Karpas-422 (cell line): ENCODE measurements around the gene CAMK1G. TPM values are rescaled to one million over a fixed set of nuclear protein-coding genes. Genes with fewer than 3 reads are reported as not detected.

Source experiments
- DNase-seq: peaks from one replicate; pipeline ENCODE4 v3.0.0-alpha.2; 2015
- H2AFZ ChIP-seq: fragments of 200-600 bp; sonication (generic); 2 replicates; pipeline ENCODE4 v1.6.1; 2014; ENCODE audit warnings: antibody characterized with exemption, low read length, mixed read lengths
- H3K27ac ChIP-seq: fragments of 200-600 bp; sonication (generic); 2 replicates; pipeline ENCODE4 v1.5.1; 2014; ENCODE audit warnings: mild to moderate bottlenecking, low read length, moderate library complexity
- H3K27me3 ChIP-seq: fragments of 200-600 bp; sonication (generic); 2 replicates; pipeline ENCODE4 v1.6.1; 2014; ENCODE audit warnings: low read length, mixed read lengths
- H3K36me3 ChIP-seq: fragments of 200-600 bp; sonication (generic); 2 replicates; pipeline ENCODE4 v1.6.1; 2014; ENCODE audit warnings: low read length, mixed read lengths; ENCODE audit not compliant: insufficient read depth
- H3K4me1 ChIP-seq: fragments of 200-600 bp; sonication (generic); 2 replicates; pipeline ENCODE4 v1.6.1; 2014; ENCODE audit warnings: mild to moderate bottlenecking, low read length, mixed read lengths
- H3K4me2 ChIP-seq: fragments of 200-600 bp; sonication (generic); 2 replicates; pipeline ENCODE4 v1.6.1; 2014; ENCODE audit warnings: low read length, low read depth, mild to moderate bottlenecking; ENCODE audit not compliant: poor library complexity, severe bottlenecking
- H3K4me3 ChIP-seq: fragments of 200-600 bp; sonication (generic); 2 replicates; pipeline ENCODE4 v1.5.1; 2014; ENCODE audit warnings: mild to moderate bottlenecking, antibody characterized with exemption, low read length, mixed read lengths
- H3K79me2 ChIP-seq: fragments of 200-600 bp; sonication (generic); 2 replicates; pipeline ENCODE4 v1.6.1; 2014; ENCODE audit warnings: mild to moderate bottlenecking, low read length, mixed read lengths
- H3K9ac ChIP-seq: fragments of 200-600 bp; sonication (generic); 2 replicates; pipeline ENCODE4 v1.6.0; 2014; ENCODE audit warnings: low read length
- H3K9me2 ChIP-seq: fragments of 200-600 bp; sonication (generic), shearing (Covaris generic); replicated peaks from 2 replicates; pipeline ENCODE4 v1.6.0; 2014; ENCODE audit warnings: mild to moderate bottlenecking, low read length, moderate library complexity; ENCODE audit not compliant: insufficient read depth
- H3K9me3 ChIP-seq: fragments of 300-700, 200-600 bp; sonication (generic); 2 replicates; pipeline ENCODE4 v1.6.1; 2014; ENCODE audit warnings: low read length, mixed read lengths
- H4K20me1 ChIP-seq: fragments of 200-600 bp; sonication (generic); 2 replicates; pipeline ENCODE4 v1.6.1; 2014; ENCODE audit warnings: mild to moderate bottlenecking, antibody characterized with exemption, low read length, low read depth; ENCODE audit not compliant: insufficient read depth
- total RNA-seq: library from RNA; depleted of rRNA; stranded (reverse); fragments of >200 nt; shearing (Covaris generic); gene quantifications from 2 replicates; pipeline ENCODE4 v1.2.3, GENCODE V29; 2014; ENCODE audit warnings: low replicate concordance

CAMK1G gene
- total RNA-seq, 1 experiment from 2014 or later, result not detected

DNA sequence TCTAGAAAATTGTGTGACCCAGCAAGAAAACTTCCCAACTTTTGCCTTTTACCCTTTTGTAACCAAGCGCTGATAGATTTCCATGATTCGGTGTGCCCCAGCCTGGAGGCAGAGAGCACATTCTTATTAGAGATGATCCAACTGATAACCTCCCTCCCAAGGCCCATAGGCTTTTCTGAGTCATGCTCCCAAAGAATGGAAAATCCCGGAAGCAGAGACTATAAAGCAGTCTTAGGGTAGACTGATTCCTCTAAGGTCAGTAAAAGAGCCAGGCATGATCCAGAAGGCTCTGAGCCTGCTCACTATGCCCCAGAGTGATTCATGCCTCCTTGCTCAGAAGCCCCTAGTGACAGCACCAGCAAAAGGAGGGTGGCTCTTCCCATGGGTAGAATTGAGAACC is 4.3 kb downstream of the CAMK1G start:
- no peaks in the 10 kb centered on the region for H3K36me3 ChIP-seq
- no peak overlapping the region for H3K9ac ChIP-seq
- no peak overlapping the region for H3K27ac ChIP-seq
- H2AFZ ChIP-seq, result no peak overlapping the region
- H3K4me3 ChIP-seq, result no peak overlapping the region
- H3K27me3 ChIP-seq, result no peaks in the 10 kb centered on the region
- H3K9me2 ChIP-seq, result no peaks in the 10 kb centered on the region
- no peaks in the 10 kb centered on the region for H3K79me2 ChIP-seq
- no peak for DNase-seq
- H3K4me2 ChIP-seq, result no peak overlapping the region
- H3K4me1 ChIP-seq, result no peaks in the 10 kb centered on the region
- no peaks in the 10 kb centered on the region for H3K9me3 ChIP-seq
- no peaks in the 10 kb centered on the region for H4K20me1 ChIP-seq

DNA sequence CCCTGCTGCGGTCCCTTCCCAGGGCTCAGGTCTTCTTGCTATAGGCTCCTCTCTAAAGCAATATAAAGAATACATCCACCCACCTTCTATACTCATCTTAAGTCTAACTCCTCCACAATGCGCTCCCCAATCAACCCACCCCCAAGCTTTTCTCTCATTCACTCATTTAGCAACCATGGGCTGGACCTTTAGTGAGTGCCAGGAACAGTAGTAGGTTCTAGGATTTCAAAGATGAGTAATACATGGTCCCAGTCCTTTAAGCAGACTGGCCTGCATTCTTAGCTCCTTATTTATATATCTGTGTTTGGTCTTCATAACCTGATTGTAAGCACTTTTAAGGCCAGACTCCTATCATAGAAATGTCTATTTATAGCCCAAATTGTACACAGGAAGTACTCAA is 5.9 kb downstream of the CAMK1G start:
- Histone ChIP-seq H3K9me3 (no peaks in the 10 kb centered on the region), H3K4me3 (no peak overlapping the region), H3K4me2 (no peak overlapping the region), H2AFZ (no peak overlapping the region), H3K36me3 (no peaks in the 10 kb centered on the region), H3K27me3 (no peaks in the 10 kb centered on the region), H3K27ac (no peak overlapping the region), H4K20me1 (no peaks in the 10 kb centered on the region), H3K9ac (no peak overlapping the region), H3K9me2 (no peaks in the 10 kb centered on the region), H3K79me2 (no peaks in the 10 kb centered on the region), H3K4me1 (no peaks in the 10 kb centered on the region)
- no peak for DNase-seq

DNA sequence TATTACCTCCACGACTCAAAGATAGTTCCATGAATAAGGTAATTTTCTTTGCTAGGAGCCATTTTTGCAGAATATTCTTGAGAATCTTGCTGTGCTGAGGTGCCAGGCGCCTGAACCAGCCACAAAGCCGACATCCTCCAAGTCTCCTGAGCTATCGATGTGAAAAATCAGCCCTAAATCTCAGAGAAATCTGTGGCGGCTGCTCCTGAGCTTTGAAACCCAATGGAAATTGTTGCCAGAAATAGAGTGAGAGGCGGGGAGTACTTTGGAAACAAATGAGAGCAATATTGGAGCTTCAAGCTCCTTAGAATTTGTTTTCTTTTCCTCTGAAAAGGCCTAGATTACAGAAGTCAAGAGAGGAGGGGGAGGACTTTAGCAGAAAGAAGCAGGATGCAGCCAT is 6.3 kb downstream of the CAMK1G start:
- Histone ChIP-seq H2AFZ (no peak overlapping the region), H3K4me3 (no peak overlapping the region), H3K27me3 (no peaks in the 10 kb centered on the region), H3K4me2 (no peak overlapping the region), H3K27ac (no peak overlapping the region), H3K4me1 (no peaks in the 10 kb centered on the region), H3K9ac (no peak overlapping the region), H3K9me2 (no peaks in the 10 kb centered on the region), H4K20me1 (no peaks in the 10 kb centered on the region), H3K79me2 (no peaks in the 10 kb centered on the region), H3K36me3 (no peaks in the 10 kb centered on the region), H3K9me3 (no peaks in the 10 kb centered on the region)
- DNase-seq, result no peak

DNA sequence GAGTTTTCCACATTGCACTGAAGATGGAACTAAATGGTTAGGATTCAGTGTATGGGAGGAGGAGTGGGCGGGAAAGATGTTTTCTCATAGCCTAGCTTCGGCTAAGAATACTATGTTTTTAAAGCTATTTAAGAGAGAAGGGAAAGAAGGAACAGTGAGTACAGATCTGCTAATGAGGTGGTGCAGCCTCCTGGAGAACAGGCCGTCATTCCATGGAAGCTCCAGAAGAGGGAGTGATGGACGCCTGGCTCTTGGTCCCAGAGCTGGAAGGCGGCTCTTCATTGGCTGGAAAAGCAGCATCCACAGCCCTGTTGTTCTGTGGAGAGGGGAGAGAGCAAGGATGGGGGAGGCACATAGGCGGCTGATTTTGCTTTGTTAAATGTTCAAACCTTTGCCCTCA is 6.9 kb downstream of the CAMK1G start:
- H3K9ac ChIP-seq, result no peak overlapping the region
- H3K27me3 ChIP-seq, result no peaks in the 10 kb centered on the region
- H3K4me3 ChIP-seq, result no peak overlapping the region
- no peak overlapping the region for H3K27ac ChIP-seq
- H3K9me3 ChIP-seq, result no peaks in the 10 kb centered on the region
- DNase-seq, result no peak
- no peaks in the 10 kb centered on the region for H3K9me2 ChIP-seq
- H2AFZ ChIP-seq, result no peak overlapping the region
- no peaks in the 10 kb centered on the region for H3K4me1 ChIP-seq
- no peaks in the 10 kb centered on the region for H3K36me3 ChIP-seq
- H4K20me1 ChIP-seq, result no peaks in the 10 kb centered on the region
- H3K79me2 ChIP-seq, result no peaks in the 10 kb centered on the region
- no peak overlapping the region for H3K4me2 ChIP-seq

DNA sequence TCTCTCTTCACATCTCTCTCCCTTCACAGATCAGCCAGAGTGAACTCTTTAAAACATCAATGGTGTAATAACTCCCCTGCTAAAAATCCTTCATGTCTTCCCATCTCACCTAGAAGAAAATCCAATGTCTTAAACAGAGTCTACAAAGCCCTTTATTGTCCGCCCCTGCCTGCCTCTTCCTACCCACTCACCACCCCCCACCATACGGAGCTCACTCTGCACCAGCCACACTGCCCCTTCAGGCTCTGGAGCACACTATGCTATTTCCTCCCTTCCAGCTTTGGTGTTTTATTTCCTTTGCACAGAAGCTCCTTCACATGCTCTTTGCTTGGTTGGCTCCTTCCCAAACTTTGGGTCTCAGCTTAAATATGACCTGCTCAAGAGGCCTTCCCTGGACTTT is 10.2 kb downstream of the CAMK1G start:
- H3K9me3 ChIP-seq, result no peaks in the 10 kb centered on the region
- no peaks in the 10 kb centered on the region for H3K9me2 ChIP-seq
- no peaks in the 10 kb centered on the region for H4K20me1 ChIP-seq
- no peak overlapping the region for H3K4me2 ChIP-seq
- no peaks in the 10 kb centered on the region for H3K4me1 ChIP-seq
- H3K79me2 ChIP-seq, result no peaks in the 10 kb centered on the region
- H3K4me3 ChIP-seq, result no peak overlapping the region
- H2AFZ ChIP-seq, result no peak overlapping the region
- no peak overlapping the region for H3K9ac ChIP-seq
- no peak overlapping the region for H3K27ac ChIP-seq
- no peak for DNase-seq
- H3K36me3 ChIP-seq, result no peaks in the 10 kb centered on the region
- no peaks in the 10 kb centered on the region for H3K27me3 ChIP-seq

DNA sequence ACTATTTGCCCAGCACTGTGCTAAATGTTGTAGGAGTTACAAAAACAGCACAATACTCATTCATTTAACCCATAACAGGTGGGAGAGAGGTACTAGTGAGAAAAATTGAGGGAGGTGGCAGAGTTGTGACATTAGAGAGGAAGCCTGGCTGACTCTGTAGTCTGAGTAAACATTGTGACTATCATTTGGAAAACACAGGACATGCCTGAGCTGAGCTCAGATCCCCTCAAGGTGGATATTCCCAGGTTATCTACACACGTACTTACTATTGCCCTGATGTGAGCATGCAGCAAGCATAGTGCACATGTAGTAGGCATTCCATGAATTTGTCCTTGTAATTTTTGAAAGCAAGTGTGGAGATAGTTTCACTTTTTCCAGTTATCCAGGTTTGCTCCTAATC is 10.9 kb downstream of the CAMK1G start:
- Histone ChIP-seq H3K9me2 (no peaks in the 10 kb centered on the region), H3K4me1 (no peaks in the 10 kb centered on the region)

DNA sequence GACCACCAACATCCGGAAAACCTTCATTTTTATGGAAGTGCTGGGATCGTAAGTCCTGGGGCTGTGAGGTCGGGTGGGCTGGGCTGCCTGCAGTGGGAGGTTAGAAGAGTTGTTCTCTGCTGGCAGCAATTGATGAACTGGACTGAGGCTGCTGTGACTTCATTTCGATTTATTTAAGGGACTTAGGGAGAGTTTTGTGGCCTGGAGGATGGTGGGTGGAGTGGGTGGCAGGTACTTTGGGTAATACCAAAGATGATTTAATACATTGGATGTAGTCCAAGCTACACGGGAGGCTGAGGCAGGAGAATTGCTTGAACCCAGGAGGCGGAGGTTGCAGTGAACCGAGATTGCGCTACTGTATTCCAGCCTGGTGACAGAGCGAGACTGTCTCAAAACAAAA is 11.5 kb downstream of the CAMK1G start:
- Histone ChIP-seq H3K9ac (no peak overlapping the region), H3K79me2 (no peaks in the 10 kb centered on the region), H3K4me3 (no peak overlapping the region), H3K4me2 (no peak overlapping the region), H3K9me2 (no peaks in the 10 kb centered on the region), H3K27me3 (no peaks in the 10 kb centered on the region), H3K36me3 (no peaks in the 10 kb centered on the region), H4K20me1 (no peaks in the 10 kb centered on the region), H2AFZ (no peak overlapping the region), H3K9me3 (no peaks in the 10 kb centered on the region), H3K27ac (no peak overlapping the region), H3K4me1 (no peaks in the 10 kb centered on the region)
- no peak for DNase-seq

More for the DNA sequence above, 10.9 kb downstream of the CAMK1G start:
- no peak for DNase-seq
- Histone ChIP-seq H3K9ac (no peak overlapping the region), H3K36me3 (no peaks in the 10 kb centered on the region), H3K4me2 (no peak overlapping the region), H4K20me1 (no peaks in the 10 kb centered on the region), H2AFZ (no peak overlapping the region), H3K27me3 (no peaks in the 10 kb centered on the region), H3K79me2 (no peaks in the 10 kb centered on the region), H3K4me3 (no peak overlapping the region), H3K27ac (no peak overlapping the region), H3K9me3 (no peaks in the 10 kb centered on the region)

DNA sequence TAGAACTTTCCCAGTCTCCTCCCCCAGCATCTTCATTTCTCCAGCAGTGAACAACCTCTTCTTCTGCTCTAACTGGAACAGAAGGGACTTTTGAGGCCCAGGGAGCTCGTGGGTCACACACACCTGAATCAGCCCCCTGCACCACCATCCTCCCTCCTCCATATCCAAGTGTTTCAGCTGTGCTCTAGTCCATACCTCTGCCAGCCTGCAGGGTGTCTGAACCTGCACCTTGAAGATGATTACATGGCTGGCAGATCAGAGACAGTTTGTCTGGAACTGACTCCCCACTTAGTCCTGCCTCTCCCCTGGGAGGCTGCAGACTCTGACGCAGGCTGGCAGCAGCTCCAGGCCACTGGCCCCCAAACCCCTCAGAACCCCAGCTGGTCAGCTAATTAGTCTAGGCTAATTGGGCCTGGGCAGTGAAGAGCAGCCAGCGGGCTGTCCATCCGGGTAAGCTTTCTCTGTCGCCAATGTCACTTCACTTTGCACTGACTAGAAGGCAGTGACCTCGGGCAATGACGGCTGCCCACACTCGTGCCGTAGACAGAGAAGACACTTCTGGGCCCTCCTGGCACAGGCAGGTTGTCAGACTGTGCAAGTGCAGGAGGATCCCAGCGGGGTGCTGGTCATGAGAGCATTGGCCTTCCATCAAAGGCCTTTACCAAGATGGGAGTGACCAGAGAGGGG is 12.2 kb downstream of the CAMK1G start:
- Histone ChIP-seq H3K79me2 (no peaks in the 10 kb centered on the region), H3K4me2 (no peak overlapping the region), H3K27me3 (no peaks in the 10 kb centered on the region), H3K9me3 (no peaks in the 10 kb centered on the region), H3K27ac (no peak overlapping the region), H3K9ac (no peak overlapping the region), H3K4me3 (no peak overlapping the region), H3K4me1 (no peaks in the 10 kb centered on the region), H2AFZ (no peak overlapping the region), H3K9me2 (no peaks in the 10 kb centered on the region), H4K20me1 (no peaks in the 10 kb centered on the region), H3K36me3 (no peaks in the 10 kb centered on the region)
- no peak for DNase-seq

DNA sequence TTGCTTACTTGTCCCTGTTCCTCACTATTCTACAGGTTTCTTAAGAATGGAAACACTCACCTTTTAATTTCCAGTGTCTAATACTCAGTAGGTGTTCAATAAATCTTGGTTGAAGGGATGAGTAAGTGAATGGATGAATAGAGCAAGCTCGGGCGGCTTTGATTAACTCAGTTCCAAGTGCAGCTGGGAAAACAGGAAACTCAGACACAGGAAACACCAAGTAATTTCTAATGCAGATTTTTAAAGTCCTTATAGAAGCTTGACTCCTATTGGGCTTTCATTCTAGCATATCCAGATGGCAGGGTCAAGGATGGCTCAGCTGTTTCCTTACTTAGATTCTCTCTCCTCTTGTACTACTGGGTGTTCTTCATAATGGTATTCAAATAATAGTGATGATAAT is 14.0 kb downstream of the CAMK1G start:
- Histone ChIP-seq H3K4me2 (no peak overlapping the region), H3K36me3 (no peaks in the 10 kb centered on the region), H3K79me2 (no peaks in the 10 kb centered on the region), H3K4me3 (no peak overlapping the region), H3K27ac (no peak overlapping the region), H2AFZ (no peak overlapping the region), H3K4me1 (no peaks in the 10 kb centered on the region), H3K27me3 (no peaks in the 10 kb centered on the region), H3K9ac (no peak overlapping the region), H4K20me1 (no peaks in the 10 kb centered on the region), H3K9me3 (no peaks in the 10 kb centered on the region), H3K9me2 (no peaks in the 10 kb centered on the region)
- no peak for DNase-seq
